ENCODE data around the gene ZNF45.
"Not testable (repeated sequence)": the region's sequence is repeated elsewhere in the genome, so short reads cannot be mapped to it uniquely, and the experiment has no call there.

ZNF45 gene

DNA sequence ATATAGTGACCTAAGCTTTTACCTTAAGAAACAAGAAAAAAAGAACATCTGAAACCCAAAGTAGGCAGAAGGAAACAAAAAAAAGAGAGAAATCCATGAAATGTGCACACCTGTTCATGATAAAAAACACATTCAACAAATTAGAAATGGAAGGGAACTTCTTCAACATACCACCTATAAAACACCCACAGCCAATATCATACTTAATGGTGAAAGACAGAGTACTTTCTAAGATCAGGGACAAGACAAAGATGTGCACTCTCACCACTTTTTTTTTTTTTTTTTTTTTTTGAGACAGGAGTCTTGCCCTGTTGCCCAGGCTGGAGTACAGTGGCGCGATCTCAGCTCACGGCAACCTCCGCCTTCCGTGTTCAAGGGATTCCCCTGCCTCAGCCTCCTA is 29.2 kb downstream of the ZNF45 start:
- FAIRE-seq (no peak), DNase-seq (ENCODE audit: insufficient read length) (no peak)
- TF ChIP-seq TAF1 (IDR thresholded peaks at IDR 0.05; ENCODE audit: borderline replicate concordance, low read depth, low read length) (no peak), POLR2A (IDR thresholded peaks at IDR 0.05; ENCODE audit: low read depth, low read length) (no peak), POLR2AphosphoS5 (IDR thresholded peaks at IDR 0.05; ENCODE audit: low read depth, low read length) (no peak)

DNA sequence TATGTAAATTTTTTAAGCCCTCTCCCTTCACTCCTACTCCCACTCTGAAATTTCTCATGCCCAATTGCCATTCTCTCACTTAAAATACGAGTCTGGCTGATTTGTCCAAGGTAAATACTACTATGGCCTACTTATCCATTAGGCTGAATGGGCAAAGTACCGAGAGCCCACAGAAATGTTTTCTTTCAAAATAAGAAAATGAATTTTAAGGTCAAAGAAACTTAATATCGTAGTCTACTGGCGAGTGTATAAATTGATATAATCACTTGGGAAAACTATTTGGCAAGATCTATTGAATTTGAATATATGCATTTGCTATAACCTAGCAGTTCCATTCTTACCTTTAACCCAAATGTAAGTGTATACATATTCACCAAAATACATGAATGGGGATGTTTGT is 32.7 kb downstream of the ZNF45 start:
- no peak for TF ChIP-seq TAF1 (IDR thresholded peaks at IDR 0.05; ENCODE audit: borderline replicate concordance, low read depth, low read length)
- no peak for TF ChIP-seq POLR2A (IDR thresholded peaks at IDR 0.05; ENCODE audit: low read depth, low read length)
- TF ChIP-seq POLR2AphosphoS5 (IDR thresholded peaks at IDR 0.05; ENCODE audit: low read depth, low read length), result no peak
- FAIRE-seq (no peak), DNase-seq (ENCODE audit: insufficient read length) (no peak)

DNA sequence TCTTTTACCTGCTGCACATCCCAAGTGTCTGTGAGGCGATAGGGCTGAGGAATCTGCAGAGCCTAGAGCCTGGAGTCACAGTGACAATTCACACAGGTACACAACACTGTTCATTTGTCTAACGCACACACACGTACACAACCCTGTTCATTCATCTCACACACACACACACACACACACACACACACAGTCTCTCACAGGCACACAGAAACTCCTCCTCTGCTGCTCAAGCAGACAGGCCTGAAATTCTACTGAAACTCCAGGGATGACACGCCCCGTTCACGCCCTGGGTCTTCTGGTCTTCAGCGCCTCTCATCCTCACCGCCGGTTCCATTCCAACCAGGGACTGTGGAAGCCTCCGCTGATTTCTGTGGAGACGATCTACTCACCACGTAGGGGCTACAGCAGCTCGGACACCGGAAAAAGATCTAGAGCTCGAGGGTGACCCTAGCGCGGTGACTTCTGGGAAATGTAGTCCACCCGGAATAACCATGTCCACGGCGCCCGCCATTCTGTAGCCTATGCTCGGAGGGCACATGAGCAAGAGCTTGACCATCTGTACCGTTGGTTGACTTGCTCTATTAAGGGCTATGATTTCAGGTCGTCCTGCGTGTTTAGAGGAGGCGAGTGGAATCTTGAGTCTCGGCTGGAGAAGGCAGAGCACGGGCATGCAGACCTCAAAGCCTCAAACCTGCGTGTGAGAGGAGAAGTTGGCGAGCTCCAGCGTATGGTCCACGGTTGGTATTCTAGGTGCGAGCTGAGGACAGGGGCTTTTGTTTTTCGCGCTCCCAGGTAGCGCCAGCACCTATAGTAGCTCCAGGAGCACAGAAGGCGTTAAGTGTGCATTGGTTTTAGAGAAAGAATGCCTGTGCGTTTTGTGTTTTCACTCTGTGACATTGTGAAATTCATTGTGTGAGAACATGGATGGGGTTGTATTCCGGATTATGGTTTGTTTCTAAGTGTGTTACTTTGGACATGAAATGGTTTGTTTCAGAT is 33.4 kb downstream of the ZNF45 start:
- DNase-seq (ENCODE audit: insufficient read length) (peak; percentile 38), FAIRE-seq (peak; percentile 85)
- TF ChIP-seq POLR2A (IDR thresholded peaks at IDR 0.05; ENCODE audit: low read depth, low read length) (0 out of 2 replicates have a peak, but pooled peaks have one; percentile 16), TAF1 (IDR thresholded peaks at IDR 0.05; ENCODE audit: borderline replicate concordance, low read depth, low read length) (no peak)

DNA sequence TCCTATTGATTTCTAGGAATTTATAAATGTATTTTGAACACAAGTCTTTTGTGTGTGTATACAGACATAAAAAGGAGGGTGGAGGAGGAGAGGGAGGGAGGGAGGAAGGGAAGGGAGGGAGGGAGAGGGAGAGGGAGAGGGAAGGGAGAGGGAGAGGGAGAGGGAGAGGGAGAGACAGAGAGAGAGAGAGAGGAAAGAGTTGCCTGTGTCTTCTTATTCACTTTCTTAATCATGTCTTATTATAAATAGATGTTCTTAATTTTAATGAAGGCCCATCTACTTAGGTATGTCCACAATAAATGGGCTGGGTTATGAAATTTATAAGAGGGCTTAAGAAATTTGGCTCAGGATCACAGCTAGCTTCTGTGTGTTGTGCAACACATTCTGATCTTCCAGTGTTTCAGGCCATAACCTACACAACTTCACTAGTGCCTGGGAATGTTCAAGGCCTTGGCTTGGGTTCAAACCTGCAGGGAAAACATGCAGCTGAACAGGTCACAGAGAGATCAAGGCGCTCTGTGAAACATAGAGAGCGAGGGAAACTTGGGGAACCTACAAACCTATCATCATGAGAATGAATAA is 39.3 kb downstream of the ZNF45 start:
- no peak for FAIRE-seq
- DNase-seq (ENCODE audit: insufficient read length), result no peak

DNA sequence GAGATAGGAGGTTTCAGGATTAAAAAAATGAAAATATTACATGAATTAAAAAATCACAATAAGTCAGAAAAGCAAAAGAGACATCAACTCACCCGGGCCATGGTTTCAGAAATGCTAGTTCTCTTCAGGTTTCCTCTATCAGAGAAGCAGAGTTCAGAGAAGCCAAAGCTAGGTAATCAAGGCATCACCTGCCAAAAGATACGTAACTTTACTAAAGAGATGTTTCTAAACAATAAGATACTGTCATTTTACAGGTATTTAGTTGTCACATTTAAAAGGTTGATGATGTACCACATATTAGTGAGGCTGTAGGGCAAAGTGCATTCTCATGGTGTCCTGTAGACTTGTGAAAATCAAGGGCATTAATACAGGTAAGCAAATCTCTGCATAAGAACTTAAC is 51.2 kb downstream of the ZNF45 start, which contains the start of gene ZNF404:
TSS of gene ZNF404 (minus strand) at position 101 of the 400 bp plus-strand sequence.
- TF ChIP-seq POLR2A (IDR thresholded peaks at IDR 0.05; ENCODE audit: low read depth, low read length) (no peak), TAF1 (IDR thresholded peaks at IDR 0.05; ENCODE audit: borderline replicate concordance, low read depth, low read length) (no peak), POLR2AphosphoS5 (IDR thresholded peaks at IDR 0.05; ENCODE audit: low read depth, low read length) (no peak)
- DNase-seq (ENCODE audit: insufficient read length) (no peak), FAIRE-seq (no peak)

More for the DNA sequence above, 39.3 kb downstream of the ZNF45 start:
- TF ChIP-seq TAF1 (IDR thresholded peaks at IDR 0.05; ENCODE audit: borderline replicate concordance, low read depth, low read length), result no peak

DNA sequence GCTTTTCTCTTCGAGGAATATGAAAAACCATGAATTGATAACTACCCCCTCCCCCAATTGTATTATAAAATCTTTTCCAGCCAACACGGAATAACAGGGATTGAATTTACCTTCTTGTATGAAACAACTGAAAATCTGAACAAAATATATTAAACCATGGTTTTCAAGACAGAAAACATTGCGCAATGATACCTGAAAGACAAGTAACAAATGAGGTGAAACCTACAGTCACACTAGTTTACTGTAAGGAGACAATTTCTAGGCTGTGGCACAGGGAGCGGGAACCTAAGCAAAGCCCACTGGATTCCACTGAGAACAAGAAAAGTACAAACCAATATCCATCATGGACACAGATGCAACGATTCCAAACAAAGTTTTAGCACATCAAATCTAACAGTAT is 54.6 kb downstream of the ZNF45 start:
- DNase-seq (ENCODE audit: insufficient read length) (no peak), FAIRE-seq (no peak)
- TF ChIP-seq POLR2A (IDR thresholded peaks at IDR 0.05; ENCODE audit: low read depth, low read length), result no peak

DNA sequence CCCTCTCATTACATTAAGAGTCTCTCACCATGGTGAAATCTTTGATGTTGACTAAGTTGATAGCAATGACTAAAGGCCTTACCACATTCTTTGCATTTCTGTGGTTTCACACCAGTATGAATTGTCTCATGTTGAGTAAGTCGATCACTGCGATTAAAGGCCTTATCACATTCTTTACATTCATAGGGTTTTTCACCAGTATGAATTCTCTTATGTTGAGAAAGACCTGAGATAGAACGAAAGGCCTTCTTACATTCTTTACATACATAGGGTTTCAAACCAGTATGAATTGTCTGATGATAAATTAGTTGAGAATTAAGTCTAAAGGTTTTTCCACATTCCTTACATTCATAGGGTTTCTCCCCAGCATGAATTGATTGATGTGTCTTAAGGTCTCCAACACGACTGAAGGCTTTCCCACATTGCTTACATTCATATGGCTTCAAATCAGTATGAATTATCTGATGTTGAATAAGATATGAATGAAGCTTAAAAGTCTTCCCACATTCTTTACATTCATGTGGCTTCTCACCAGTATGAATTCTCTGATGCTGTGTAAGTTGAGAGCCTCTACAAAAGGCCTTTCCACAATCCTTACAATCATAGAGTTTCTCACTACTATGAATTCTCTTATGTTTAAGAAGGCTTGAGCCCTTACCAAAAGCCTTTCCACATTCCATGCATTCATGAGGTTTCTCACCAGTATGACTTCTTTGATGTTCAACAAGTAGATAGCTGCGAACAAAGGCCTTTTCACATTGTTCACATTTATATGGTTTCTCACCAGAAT is 62.3 kb downstream of the ZNF45 start:
- TF ChIP-seq TAF1 (IDR thresholded peaks at IDR 0.05; ENCODE audit: borderline replicate concordance, low read depth, low read length) (no peak), POLR2AphosphoS5 (IDR thresholded peaks at IDR 0.05; ENCODE audit: low read depth, low read length) (no peak), POLR2A (IDR thresholded peaks at IDR 0.05; ENCODE audit: low read depth, low read length) (no peak)
- DNase-seq (ENCODE audit: insufficient read length), result no peak
- FAIRE-seq, result no peak

DNA sequence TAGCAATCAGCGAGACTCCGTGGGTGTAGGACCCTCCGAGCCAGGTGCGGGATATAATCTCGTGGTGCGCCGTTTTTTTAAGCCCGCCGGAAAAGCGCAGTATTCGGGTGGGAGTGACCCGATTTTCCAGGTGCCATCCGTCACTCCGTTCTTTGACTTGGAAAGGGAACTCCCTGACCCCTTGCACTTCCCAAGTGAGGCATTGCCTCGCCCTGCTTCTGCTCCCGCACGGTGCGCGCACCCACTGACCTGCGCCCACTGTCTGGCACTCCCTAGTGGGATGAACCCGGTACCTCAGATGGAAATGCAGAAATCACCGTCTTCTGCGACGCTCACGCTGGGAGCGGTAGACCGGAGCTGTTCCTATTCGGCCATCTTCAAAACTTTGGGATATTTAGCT is 68.2 kb downstream of the ZNF45 start:
- not testable (repeated sequence) for FAIRE-seq; DNase-seq (ENCODE audit: insufficient read length)

Measured in GM12892 (cell line).